K562 (cell line): Measurements from ENCODE around the gene ERCC1. TPM values are rescaled to one million over a fixed set of nuclear protein-coding genes. Genes with fewer than 3 reads are reported as not detected.
A peak's percentile ranks its signal among the peaks of the same experiment; 100 is the strongest.

Source experiments
- ATAC-seq: fragments of 200-7000 bp; cut with Tn5 transposase; 3 replicates; pipeline ENCODE4 v1.9.1; 2020; ENCODE audit warnings: moderate library complexity
- BruUV-seq: library from RNA; stranded (reverse); fragments of 400-500 nt; replicated peaks from 2 replicates; lab custom pipeline; 2021; lab: Mats Ljungman, UMichigan
- CTCF ChIA-PET: fragments of 300-600 bp; formaldehyde crosslinking; extraction: SDS; loops from one replicate; lab custom pipeline; 2021; ENCODE audit warnings: low intra/inter-chr PET ratio; lab: Yijun Ruan, JAX
- POLR2A ChIA-PET: fragments of 300-600, 350-650 bp; sonication (Branson Sonifier 250); formaldehyde crosslinking; extraction: SDS; loops from one replicate; lab custom pipeline; 2021; ENCODE audit warnings: antibody characterized with exemption, inconsistent platforms; lab: Yijun Ruan, JAX
- DNase-seq, 4 experiments: peaks; one replicate each; pipeline versions ENCODE4 v3.0.0 to v3.0.0-alpha.2; 2011 to 2018; ENCODE audit warnings: low spot score in 3 of 4, mixed read lengths in 3 of 4; ENCODE audit errors: extremely low read depth in 1 of 4
- FAIRE-seq: peaks from 2 replicates; lab custom pipeline; 2011; peaks lifted over from hg19 to GRCh38; lab: Jason Lieb, UNC
- H2AFZ ChIP-seq: 2 replicates; pipeline ENCODE4 v1.6.0; 2011; ENCODE audit warnings: low read depth, low read length, control low read depth, inconsistent platforms
- H3K27ac ChIP-seq: fragments of 200-600 bp; 3 replicates; pipeline ENCODE4 v1.8.0; 2011; ENCODE audit warnings: low read depth, mild to moderate bottlenecking, control low read depth, inconsistent platforms, low read length, moderate library complexity, mixed read lengths; ENCODE audit errors: extremely low read depth
- H3K27me3 ChIP-seq, 2 experiments: fragments of 300-600 bp in 1 of 2; 2 replicates in 1 of 2; 3 replicates in 1 of 2; pipeline versions ENCODE4 v1.6.0 to v1.8.0; 2011; ENCODE audit warnings: inconsistent platforms in 2 of 2, low read length in 2 of 2, mild to moderate bottlenecking in 1 of 2, mixed read lengths in 1 of 2, moderate library complexity in 1 of 2; ENCODE audit not compliant: control insufficient read depth in 2 of 2, insufficient read depth in 2 of 2
- H3K36me3 ChIP-seq: fragments of 300-600 bp; 3 replicates; pipeline ENCODE4 v1.8.0; 2011; ENCODE audit warnings: mild to moderate bottlenecking, low read length, inconsistent platforms; ENCODE audit not compliant: control insufficient read depth, insufficient read depth
- H3K4me1 ChIP-seq, 2 experiments: fragments of 200-600 bp in 1 of 2; replicated peaks in 1 of 2; 2 replicates in 1 of 2; 3 replicates in 1 of 2; pipeline versions ENCODE4 v1.5.1 to v1.8.0; 2011; ENCODE audit warnings: inconsistent platforms in 2 of 2, low read length in 2 of 2, mild to moderate bottlenecking in 1 of 2, mixed read lengths in 1 of 2, moderate library complexity in 1 of 2; ENCODE audit not compliant: control insufficient read depth in 2 of 2, insufficient read depth in 2 of 2
- H3K4me2 ChIP-seq: 2 replicates; pipeline ENCODE4 v1.6.1; 2011; ENCODE audit warnings: low read length, control low read depth, inconsistent platforms, mixed read lengths; ENCODE audit not compliant: insufficient read depth
- H3K4me3 ChIP-seq: fragments of 200-600 bp; sonication (generic), shearing (Covaris generic); 2 replicates; pipeline ENCODE4 v1.5.1; 2016; ENCODE audit warnings: control low read depth, inconsistent platforms
- H3K79me2 ChIP-seq: fragments of 200-600 bp; 3 replicates; pipeline ENCODE4 v1.8.0; 2011; ENCODE audit warnings: low read length, inconsistent platforms; ENCODE audit not compliant: control insufficient read depth, insufficient read depth
- H3K9ac ChIP-seq, 2 experiments: 2 replicates each; pipeline versions ENCODE4 v1.6.0 to v1.6.1; 2011; ENCODE audit warnings: low read depth in 2 of 2, low read length in 2 of 2, control low read depth in 1 of 2, inconsistent platforms in 1 of 2, mild to moderate bottlenecking in 1 of 2, mixed read lengths in 1 of 2; ENCODE audit not compliant: insufficient read depth in 1 of 2
- H3K9me1 ChIP-seq: one replicate; pipeline ENCODE4 v1.6.0; 2011; ENCODE audit warnings: inconsistent platforms, mild to moderate bottlenecking, low read length, moderate library complexity; ENCODE audit not compliant: control insufficient read depth, insufficient read depth
- H3K9me3 ChIP-seq: replicated peaks from 2 replicates; pipeline ENCODE4 v1.5.1; 2011; ENCODE audit warnings: low read depth, low read length, inconsistent platforms; ENCODE audit not compliant: control insufficient read depth, insufficient read depth
- H4K20me1 ChIP-seq: replicated peaks from 2 replicates; pipeline ENCODE4 v1.6.1; 2011; ENCODE audit warnings: low read length, inconsistent platforms, mixed read lengths; ENCODE audit not compliant: control insufficient read depth, insufficient read depth
- ARID1B ChIP-seq: fragments of 450-650 bp; IDR thresholded peaks from 2 replicates; pipeline ENCODE4 v1.6.1; 2016; ENCODE audit warnings: antibody characterized with exemption, mild to moderate bottlenecking, inconsistent platforms
- PCBP1 ChIP-seq: fragments of 200-400 bp; formaldehyde crosslinking; IDR thresholded peaks from 2 replicates; pipeline ENCODE4 v1.6.1; 2018; ENCODE audit warnings: mild to moderate bottlenecking, low read depth, low read length; ENCODE audit not compliant: poor library complexity, severe bottlenecking
- RBFOX2 ChIP-seq: fragments of 200-400 bp; formaldehyde crosslinking; IDR thresholded peaks from 2 replicates; pipeline ENCODE4 v1.6.1; 2017; ENCODE audit warnings: low read depth, mild to moderate bottlenecking, low read length, moderate library complexity
- TEAD1 ChIP-seq, 2 experiments: fragments of 450-650 bp in 1 of 2; sonication (generic) in 1 of 2; formaldehyde crosslinking; IDR thresholded peaks; 2 replicates each; pipeline versions ENCODE4 v1.4.0 to v1.8.0; 2020 to 2022; ENCODE audit warnings: mild to moderate bottlenecking in 2 of 2, missing genetic modification reagents in 1 of 2
- ZNF668 ChIP-seq: fragments of 250-450 bp; sonication (Bioruptor Pico); IDR thresholded peaks from 2 replicates; pipeline ENCODE4 v1.8.0; 2022; ENCODE audit warnings: mild to moderate bottlenecking, inconsistent platforms
- WGBS: fragments of 100-300 bp; shearing (Covaris generic); methylation state at CpG from one replicate; pipeline ENCODE4 v1.1.6; 2016; ENCODE audit warnings: low coverage, mixed read lengths; ENCODE audit not compliant: insufficient coverage; ENCODE audit errors: missing lambda C conversion rate; 5-methylcytosine and 5-hydroxymethylcytosine counted together
- in situ Hi-C: fragments of 300-500 bp; cut with MboI; formaldehyde crosslinking; loops from 4 replicates; pipeline ENCODE4 v1.15.0; 2018; ENCODE audit warnings: inconsistent platforms, mixed read lengths
- intact Hi-C: fragments of 100-400 bp; cut with micrococcal nuclease; formaldehyde crosslinking; loops from 2 replicates; pipeline ENCODE4 v1.14.2; 2022
- polyA plus RNA-seq, 8 experiments: library from polyadenylated mRNA; depleted of rRNA in 4 of 8; stranded (reverse) in 5 of 8; unstranded in 3 of 8; fragments of >200 nt; fragmentation: Nextera tagmentation in 2 of 8; fragmentation: Illumina TruSeq in 1 of 8; extraction: Ambion mirVana in 2 of 8; extraction: Trizol in 1 of 8; gene quantifications; 2 replicates each; pipeline versions ENCODE4 v1.2.1 to v1.2.3, GENCODE V29; 2011 to 2014; ENCODE audit warnings: inconsistent platforms in 1 of 8, missing spikeins in 1 of 8
- total RNA-seq, 7 experiments: library from RNA; depleted of rRNA in 6 of 7; stranded (reverse); fragments of >200 nt in 6 of 7; fragmentation: Illumina TruSeq in 2 of 7; extraction: Trizol in 2 of 7; gene quantifications; 2 replicates each; pipeline versions ENCODE4 v1.2.1 to v1.2.3, GENCODE V29; 2011 to 2021; ENCODE audit warnings: low replicate concordance in 1 of 7

ERCC1 gene
- total and polyA plus RNA-seq, 9 of the 15 experiments (the other 6 are each of a cell fraction or from before 2014, with no cell fraction given), result 9.3 to 92.6 (median 60.0) TPM

GRCh38 chr19:45470762-45471081 lies 47.0 kb upstream of the ERCC1 start:
- no TSS peak for BruUV-seq
- Histone ChIP-seq H3K79me2 (no peaks in the 10 kb centered on the region), H3K4me3 (no peak overlapping the region), H2AFZ (no peak overlapping the region; the same call in 1 of the 2 replicates), H3K4me2 (no peak overlapping the region), H3K9me1 (no peaks in the 10 kb centered on the region), H3K9ac (peak overlapping the region in 1 of 2 experiments; percentile 97; a peak in 2 of 4 replicates), H3K9me3 (no peaks in the 10 kb centered on the region), H4K20me1 (no peaks in the 10 kb centered on the region), H3K27me3 (no peaks in the 10 kb centered on the region), H3K4me1 (peaks cover 16 to 47% of the 10 kb centered on the region in 2 experiments; a peak in 4 of 5 replicates), H3K36me3 (no peaks in the 10 kb centered on the region), H3K27ac (no peak overlapping the region; the same call in 2 of the 3 replicates)
- intact Hi-C loops, result no loop called here
- in situ Hi-C loops, result no loop called here
- TF ChIP-seq PCBP1 (peak; percentile 35), TEAD1 (CRISPR knock-in tag; IDR thresholded peaks at IDR 0.05) (0 out of 4 replicates have a peak, but pooled peaks of 1 of the 2 experiments have one; percentile 22), ARID1B (no peak), ZNF668 (no peak), RBFOX2 (0 out of 2 replicates have a peak, but pooled peaks have one; percentile 1)
- no peak for FAIRE-seq
- WGBS, result 90% methylated on average over 11 of the region's 15 CpGs
- no peak for ATAC-seq
- CTCF ChIA-PET, result no interaction called here
- POLR2A ChIA-PET, result interaction anchor here (1.0 to 1.4 kb wide), 3 partner anchors 31 to 162 kb away, joined by 3 to 4 read pairs (median 4); no protein-coding TSS in a partner anchor
- no peak for DNase-seq
